Peyer's patch (tissue), 4 donors: Measurements from ENCODE around the gene KCNT1. TPM values are rescaled to one million over a fixed set of nuclear protein-coding genes. Genes with fewer than 3 reads are reported as not detected.
"Not testable (repeated sequence)": the region's sequence is repeated elsewhere in the genome, so short reads cannot be mapped to it uniquely, and the experiment has no call there.

Experiments used
- DNase-seq, 3 donors: peaks; one replicate each; pipeline ENCODE4 v3.0.0-alpha.2; 2017 to 2019
- H3K27ac ChIP-seq, 4 donors: fragments of 200-600 bp; sonication (generic); one replicate each; pipeline ENCODE4 v1.5.1; 2016 to 2019
- H3K27me3 ChIP-seq, 2 donors: fragments of 200-600 bp; sonication (generic); one replicate each; pipeline ENCODE4 v1.5.1; 2019
- H3K36me3 ChIP-seq, 3 donors: fragments of 200-600 bp; sonication (generic); one replicate each; pipeline ENCODE4 v1.5.1; 2016 to 2019
- H3K4me1 ChIP-seq, 4 donors: fragments of 200-600 bp; sonication (generic); one replicate each; pipeline ENCODE4 v1.5.1; 2016 to 2019
- H3K4me3 ChIP-seq, 4 donors: fragments of 200-600 bp; sonication (generic); 1 replicate in 3 of 4; 2 replicates in 1 of 4; pipeline ENCODE4 v1.5.1; 2016 to 2019; ENCODE audit warnings: mild to moderate bottlenecking in 1 of 4
- H3K9me3 ChIP-seq, 4 donors: fragments of 200-600 bp; sonication (generic); one replicate each; pipeline ENCODE4 v1.5.1; 2016 to 2019; ENCODE audit warnings: mild to moderate bottlenecking in 1 of 4
- CTCF ChIP-seq, 6 experiments: fragments of 450-650 bp in 4 of 6; fragments of 200-600 bp in 2 of 6; sonication (generic) in 1 of 6; IDR thresholded peaks; one replicate each; pipeline ENCODE4 v1.5.1; 2017 to 2019; ENCODE audit warnings: antibody characterized with exemption in 6 of 6, mild to moderate bottlenecking in 3 of 6, moderate library complexity in 1 of 6
- POLR2A ChIP-seq, 2 donors: fragments of 450-650 bp; IDR thresholded peaks; one replicate each; pipeline ENCODE4 v1.5.1; 2017; ENCODE audit warnings: antibody characterized with exemption in 2 of 2, mild to moderate bottlenecking in 2 of 2, moderate library complexity in 2 of 2
- total RNA-seq, 4 donors: library from RNA; depleted of rRNA; stranded (reverse); fragments of >200 nt; gene quantifications; one replicate each; pipeline ENCODE4 v1.1.0, GENCODE V29; 2016

The KCNT1 gene
- total RNA-seq, 4 donors from 2014 or later = 0.27 TPM; not detected in 3

- no peaks in the 10 kb centered on the region for H3K27me3 ChIP-seq
Measured at GRCh38 chr9:135664801-135665794, 36.9 kb upstream of the KCNT1 start.

DNA sequence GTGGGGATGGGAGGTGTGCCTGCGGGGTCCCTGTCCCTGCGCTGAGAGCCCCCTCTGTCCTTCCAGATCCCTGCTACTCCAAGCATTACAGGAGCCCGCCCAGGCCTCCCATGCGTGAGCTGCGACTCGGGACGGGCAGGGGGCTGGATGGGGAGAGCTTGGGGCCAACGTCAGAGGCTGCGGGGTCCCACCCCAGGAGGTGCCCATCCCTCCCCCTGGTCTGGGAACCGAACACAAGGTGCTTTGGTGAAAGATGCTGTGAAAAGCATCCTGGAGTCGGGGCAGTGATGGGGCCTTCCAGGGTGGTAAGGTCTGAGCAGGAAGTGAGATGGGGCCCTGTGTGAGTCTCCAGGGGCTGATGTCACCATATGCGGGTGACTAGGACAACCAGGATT is 36.2 kb upstream of the KCNT1 start:
- no peak overlapping the region for H3K4me3 ChIP-seq
- no peaks in the 10 kb centered on the region for H3K27me3 ChIP-seq
- H3K27ac ChIP-seq = no peak overlapping the region
- H3K9me3 ChIP-seq = no peaks in the 10 kb centered on the region
- no peak for TF ChIP-seq CTCF (IDR thresholded peaks at IDR 0.05)
- TF ChIP-seq POLR2A (IDR thresholded peaks at IDR 0.05) = no peak
- peak in 2 of 3 donors; percentile 10 to 15 for DNase-seq
- no peaks in the 10 kb centered on the region for H3K4me1 ChIP-seq
- H3K36me3 ChIP-seq = no peaks in the 10 kb centered on the region

More at GRCh38 chr9:135664801-135665794, 36.9 kb upstream of the KCNT1 start:
- H3K27ac ChIP-seq = no peak overlapping the region
- H3K4me3 ChIP-seq = no peak overlapping the region
- TF ChIP-seq CTCF (IDR thresholded peaks at IDR 0.05) (no peak), POLR2A (IDR thresholded peaks at IDR 0.05) (no peak)
- DNase-seq = peak in 1 of 3 donors; percentile 40
- no peaks in the 10 kb centered on the region for H3K4me1 ChIP-seq
- no peaks in the 10 kb centered on the region for H3K9me3 ChIP-seq
- no peaks in the 10 kb centered on the region for H3K36me3 ChIP-seq

GRCh38 chr9:135666534-135667462 is 35.2 kb upstream of the KCNT1 start:
- Histone ChIP-seq H3K4me3 (no peak overlapping the region), H3K27ac (no peak overlapping the region), H3K4me1 (no peaks in the 10 kb centered on the region), H3K9me3 (no peaks in the 10 kb centered on the region), H3K27me3 (no peaks in the 10 kb centered on the region), H3K36me3 (no peaks in the 10 kb centered on the region)
- TF ChIP-seq POLR2A (IDR thresholded peaks at IDR 0.05) = no peak
- peak in 2 of 3 donors; percentile 22 to 33 for DNase-seq

GRCh38 chr9:135667463-135668001 is 34.5 kb upstream of the KCNT1 start:
- no peak overlapping the region for H3K4me3 ChIP-seq
- no peaks in the 10 kb centered on the region for H3K27me3 ChIP-seq
- peak in 2 of 3 donors; percentile 30 to 32 for DNase-seq
- no peaks in the 10 kb centered on the region for H3K36me3 ChIP-seq
- no peak overlapping the region for H3K27ac ChIP-seq
- H3K9me3 ChIP-seq = no peaks in the 10 kb centered on the region
- TF ChIP-seq CTCF (IDR thresholded peaks at IDR 0.05) (no peak), POLR2A (IDR thresholded peaks at IDR 0.05) (no peak)
- H3K4me1 ChIP-seq = no peaks in the 10 kb centered on the region

DNA sequence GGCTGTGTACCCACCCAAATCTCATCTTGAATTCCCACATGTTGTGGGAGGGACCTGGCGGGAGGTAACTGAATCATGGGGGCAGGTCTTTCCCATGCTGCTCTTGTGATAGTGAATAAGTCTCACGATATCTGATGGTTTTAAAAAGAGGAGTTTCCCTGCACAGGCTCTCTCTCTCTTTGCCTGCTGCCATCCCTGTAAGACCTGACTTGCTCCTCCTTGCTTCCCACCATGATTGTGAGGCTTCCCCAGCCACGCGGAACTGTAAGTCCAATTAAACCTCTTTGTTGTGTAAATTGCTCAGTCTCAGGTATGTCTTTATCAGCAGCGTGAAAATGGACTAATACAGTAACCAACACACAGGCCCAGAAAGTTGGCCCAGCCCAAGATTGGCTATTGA is 33.0 kb upstream of the KCNT1 start:
- H3K36me3 ChIP-seq, H3K4me3 ChIP-seq, H3K9me3 ChIP-seq, H3K27me3 ChIP-seq, DNase-seq, H3K4me1 ChIP-seq, H3K27ac ChIP-seq: not testable (repeated sequence)

- Histone ChIP-seq H3K27ac (no peak overlapping the region), H3K9me3 (no peaks in the 10 kb centered on the region), H3K36me3 (no peaks in the 10 kb centered on the region), H3K27me3 (no peaks in the 10 kb centered on the region), H3K4me3 (no peak overlapping the region), H3K4me1 (no peaks in the 10 kb centered on the region)
- TF ChIP-seq POLR2A (IDR thresholded peaks at IDR 0.05) (no peak), CTCF (IDR thresholded peaks at IDR 0.05) (no peak)
- DNase-seq = peak in 2 of 3 donors; percentile 27 to 35
Measured at GRCh38 chr9:135669616-135670285, 32.2 kb upstream of the KCNT1 start.
